ENCODE measurements around the gene KIF26B. TPM values are rescaled to one million over a fixed set of nuclear protein-coding genes. Genes with fewer than 3 reads are reported as not detected.

Gene KIF26B
- total and polyA plus RNA-seq, 8 donors = 0.27 to 4.5 (median 0.63) TPM

DNA sequence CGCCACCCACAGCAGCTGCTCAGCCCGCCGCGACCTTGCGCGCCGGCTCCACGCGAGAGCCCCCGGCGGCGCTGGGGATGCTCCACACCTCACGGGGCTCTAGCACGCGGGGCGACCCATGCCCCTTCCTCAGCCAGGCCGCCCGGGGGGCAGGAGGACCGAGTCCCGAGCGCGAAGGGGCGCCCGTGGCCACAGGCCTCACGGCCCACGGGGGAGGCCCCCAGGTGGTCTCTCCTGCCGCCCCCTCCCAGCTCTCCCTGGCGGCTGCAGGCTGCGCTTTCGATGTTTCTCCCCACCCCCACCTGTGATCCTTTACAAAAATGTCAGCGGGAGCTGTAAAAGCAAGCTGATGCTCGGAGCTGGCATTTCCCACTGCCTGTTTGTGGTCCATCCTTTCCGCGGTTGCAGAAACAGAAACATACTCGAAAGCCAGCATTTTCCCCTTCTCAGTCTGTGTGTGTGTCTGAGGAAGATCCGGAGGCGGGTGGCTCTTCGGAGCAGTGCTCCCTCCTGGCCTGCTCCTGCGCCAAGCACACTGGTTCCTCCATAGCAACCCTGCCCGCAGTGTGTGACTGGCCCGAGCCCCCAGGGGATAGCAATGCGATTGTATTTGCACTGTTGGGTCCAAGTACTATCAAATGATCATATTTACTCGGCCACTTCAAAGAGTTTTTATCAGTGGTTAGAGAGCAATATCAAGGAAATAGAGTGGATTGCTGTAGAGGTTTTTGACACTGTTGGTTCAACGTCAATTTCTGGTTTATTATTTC, 2.1 kb downstream of the KIF26B start:
- TF ChIP-seq, protein P1, sequence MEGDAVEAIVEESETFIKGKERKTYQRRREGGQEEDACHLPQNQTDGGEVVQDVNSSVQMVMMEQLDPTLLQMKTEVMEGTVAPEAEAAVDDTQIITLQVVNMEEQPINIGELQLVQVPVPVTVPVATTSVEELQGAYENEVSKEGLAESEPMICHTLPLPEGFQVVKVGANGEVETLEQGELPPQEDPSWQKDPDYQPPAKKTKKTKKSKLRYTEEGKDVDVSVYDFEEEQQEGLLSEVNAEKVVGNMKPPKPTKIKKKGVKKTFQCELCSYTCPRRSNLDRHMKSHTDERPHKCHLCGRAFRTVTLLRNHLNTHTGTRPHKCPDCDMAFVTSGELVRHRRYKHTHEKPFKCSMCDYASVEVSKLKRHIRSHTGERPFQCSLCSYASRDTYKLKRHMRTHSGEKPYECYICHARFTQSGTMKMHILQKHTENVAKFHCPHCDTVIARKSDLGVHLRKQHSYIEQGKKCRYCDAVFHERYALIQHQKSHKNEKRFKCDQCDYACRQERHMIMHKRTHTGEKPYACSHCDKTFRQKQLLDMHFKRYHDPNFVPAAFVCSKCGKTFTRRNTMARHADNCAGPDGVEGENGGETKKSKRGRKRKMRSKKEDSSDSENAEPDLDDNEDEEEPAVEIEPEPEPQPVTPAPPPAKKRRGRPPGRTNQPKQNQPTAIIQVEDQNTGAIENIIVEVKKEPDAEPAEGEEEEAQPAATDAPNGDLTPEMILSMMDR (IDR thresholded peaks at IDR 0.05) = no peak
- no peak for FAIRE-seq
- 3% methylated on average over 32 to 44 of the region's 44 CpGs for WGBS, 2 donors
- Histone ChIP-seq H3K27ac (no peak overlapping the region), H3K36me3 (no peaks in the 10 kb centered on the region), H3K27me3 (peaks cover 0 to 3% (median 0%) of the 10 kb centered on the region in 4 donors), H3K4me1 (peaks cover 6 to 26% (median 7%) of the 10 kb centered on the region in 3 donors), H3K9me3 (no peaks in the 10 kb centered on the region), H3K4me3 (peak overlapping the region; percentile 33 to 55 (median 50))
- intact Hi-C loops (cut with DNase I) = loop anchor here in 2 of 3 donors (5.0 to 10.0 kb wide), 4 partner anchors 120 to 845 kb away; no protein-coding TSS in a partner anchor
- DNase-seq = peak in 1 of 6 donors; percentile 19
- ATAC-seq = peak in 3 of 4 donors; percentile 6 to 14 (median 8)

DNA sequence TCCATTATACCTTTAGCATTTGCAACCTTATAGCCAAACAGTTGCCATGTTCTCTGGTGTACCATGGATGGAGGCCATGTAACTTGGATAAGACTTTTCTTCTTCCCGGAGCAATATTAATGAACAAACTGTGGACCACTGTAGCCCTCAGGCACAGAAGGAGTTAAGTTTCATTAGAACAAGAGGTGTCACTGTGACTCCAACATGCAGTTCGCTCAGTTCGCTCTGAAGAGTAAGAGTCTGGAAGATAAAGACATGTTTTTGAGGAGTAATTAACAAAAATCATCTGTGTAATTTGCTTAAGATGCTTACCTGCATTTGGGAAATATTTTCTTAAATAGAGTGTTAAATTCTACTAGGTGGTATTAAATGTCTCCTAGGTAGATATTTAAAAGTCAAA, 4.1 kb downstream of the KIF26B start:
- Histone ChIP-seq H3K9me3 (no peaks in the 10 kb centered on the region), H3K36me3 (no peaks in the 10 kb centered on the region), H3K4me1 (peaks cover 3 to 20% (median 5%) of the 10 kb centered on the region in 3 donors), H3K27me3 (peaks cover 0 to 3% (median 0%) of the 10 kb centered on the region in 4 donors), H3K4me3 (no peak overlapping the region), H3K27ac (no peak overlapping the region)
- WGBS, 2 donors = 67 to 84% methylated on average over 3 of the region's 3 CpGs
- no peak for ATAC-seq
- DNase-seq = no peak
- intact Hi-C loops (cut with DNase I) = loop anchor here in 2 of 3 donors (5.0 to 10.0 kb wide), 4 partner anchors 118 to 843 kb away; no protein-coding TSS in a partner anchor
- FAIRE-seq = no peak
- TF ChIP-seq, protein P1 (IDR thresholded peaks at IDR 0.05) = no peak

DNA sequence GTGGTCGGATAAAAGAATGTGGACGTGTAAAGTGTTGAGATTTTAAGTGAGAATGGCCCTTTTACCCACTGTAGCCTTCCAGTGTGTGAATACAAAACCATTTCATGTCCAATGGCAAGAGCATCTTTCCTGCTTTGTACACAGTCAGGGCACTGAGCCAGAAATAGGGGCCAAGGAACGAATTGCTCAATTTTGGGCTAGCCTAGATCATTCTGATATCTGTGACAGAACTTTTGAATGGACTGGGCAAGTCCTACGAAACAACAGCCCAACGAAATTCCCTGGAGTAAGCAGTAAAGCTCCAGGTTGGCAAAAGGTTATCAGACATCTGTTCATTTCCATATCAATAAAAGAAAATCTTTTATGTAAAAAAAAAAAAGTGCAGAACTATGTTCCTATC, 5.5 kb downstream of the KIF26B start:
- Histone ChIP-seq H3K9me3 (no peaks in the 10 kb centered on the region), H3K27ac (no peak overlapping the region), H3K4me3 (no peak overlapping the region), H3K4me1 (peaks cover 0 to 17% (median 0%) of the 10 kb centered on the region in 3 donors), H3K27me3 (peaks cover 0 to 3% (median 0%) of the 10 kb centered on the region in 4 donors), H3K36me3 (no peaks in the 10 kb centered on the region)
- DNase-seq (peak in 1 of 6 donors; percentile 43), FAIRE-seq (no peak), ATAC-seq (no peak)
- intact Hi-C loops (cut with DNase I) = no loop called here
- WGBS, 2 donors = 13 to 23% methylated on average over 5 of the region's 5 CpGs
- TF ChIP-seq, protein P1 (IDR thresholded peaks at IDR 0.05) = no peak

DNA sequence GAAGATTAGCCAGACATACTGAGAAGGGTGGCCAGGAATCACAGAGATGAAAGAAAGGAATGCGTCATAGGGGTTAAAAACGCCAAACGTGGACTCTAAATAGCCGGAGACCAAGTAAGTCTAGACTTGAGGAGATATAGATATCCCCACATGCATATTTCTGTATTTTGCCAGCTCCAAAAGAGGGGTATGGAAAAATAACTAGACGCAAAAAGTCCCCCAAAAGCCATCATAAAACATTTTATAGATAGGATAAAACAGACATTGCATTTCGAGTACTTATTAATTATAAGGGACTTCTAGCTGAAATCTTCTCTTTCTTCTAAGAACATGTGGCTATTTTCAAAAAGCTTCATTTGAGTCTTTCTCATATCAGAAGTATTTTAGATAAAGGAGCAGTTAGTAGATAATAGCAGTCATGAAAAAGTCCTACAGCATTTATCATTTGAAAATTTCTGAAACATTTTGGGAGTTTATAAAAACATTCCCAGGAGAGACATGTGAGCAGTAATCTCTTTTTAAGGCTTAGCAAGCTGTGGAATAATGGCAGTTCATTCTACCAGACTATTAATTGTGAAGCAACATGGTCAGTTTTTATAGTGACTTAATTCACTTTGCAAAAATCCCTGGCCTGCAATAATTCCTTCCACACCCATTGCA, 6.1 kb downstream of the KIF26B start:
- H3K27me3 ChIP-seq = peaks cover 0 to 3% (median 0%) of the 10 kb centered on the region in 4 donors
- WGBS, 2 donors = 44 to 54% methylated on average over 6 of the region's 6 CpGs
- H3K36me3 ChIP-seq = no peaks in the 10 kb centered on the region
- H3K27ac ChIP-seq = no peak overlapping the region
- no peak for DNase-seq
- FAIRE-seq = no peak
- H3K4me1 ChIP-seq = peaks cover 0 to 11% (median 0%) of the 10 kb centered on the region in 3 donors
- intact Hi-C loops (cut with DNase I) = no loop called here
- H3K4me3 ChIP-seq = no peak overlapping the region
- TF ChIP-seq, protein P1 (IDR thresholded peaks at IDR 0.05) = no peak
- ATAC-seq = no peak
- H3K9me3 ChIP-seq = no peaks in the 10 kb centered on the region

Data from pancreas (tissue), 10 donors.